A549 (cell line): ENCODE measurements around the gene RHBDL2. TPM values are rescaled to one million over a fixed set of nuclear protein-coding genes. Genes with fewer than 3 reads are reported as not detected.

Experiments used
- ATAC-seq, 2 experiments: fragments of 200-7000 bp in 1 of 2; fragments of >200 bp in 1 of 2; cut with Nextera tagmentation in 1 of 2; cut with Tn5 transposase in 1 of 2; 3 replicates each; pipeline versions ENCODE4 v1.8.0 to v1.9.1; 2018 to 2020; ENCODE audit warnings: mild to moderate bottlenecking in 1 of 2, moderate library complexity in 1 of 2
- CTCF ChIA-PET: fragments of 300-600 bp; sonication (Branson Sonifier 250); formaldehyde crosslinking; extraction: SDS; loops from one replicate; lab custom pipeline; 2021; ENCODE audit warnings: antibody characterized with exemption, inconsistent platforms; lab: Yijun Ruan, JAX
- POLR2A ChIA-PET: fragments of 350-600 bp; formaldehyde crosslinking; extraction: SDS; loops from one replicate; lab custom pipeline; 2021; ENCODE audit warnings: antibody characterized with exemption, inconsistent platforms; lab: Yijun Ruan, JAX
- DNase-seq, 2 experiments: peaks; one replicate each; pipeline versions ENCODE4 v3.0.0 to v3.0.0-alpha.2; 2011 to 2016; ENCODE audit warnings: low read depth in 1 of 2, low spot score in 1 of 2
- FAIRE-seq: peaks from 2 replicates; lab custom pipeline; 2011; peaks lifted over from hg19 to GRCh38; lab: Jason Lieb, UNC
- H3K27ac ChIP-seq, 2 experiments: fragments of >200 bp; sonication (Bioruptor Twin); formaldehyde crosslinking; 3 replicates each; pipeline ENCODE4 v1.5.1; 2016 to 2017
- H3K4me1 ChIP-seq: fragments of >200 bp; sonication (Bioruptor Twin); formaldehyde crosslinking; 3 replicates; pipeline ENCODE4 v1.6.1; 2016
- H3K4me2 ChIP-seq: fragments of >200 bp; sonication (Bioruptor Twin); formaldehyde crosslinking; 3 replicates; pipeline ENCODE4 v1.6.1; 2016
- H3K4me3 ChIP-seq: fragments of >200 bp; sonication (Bioruptor Twin); formaldehyde crosslinking; 3 replicates; pipeline ENCODE4 v1.5.1; 2016
- H3K9me3 ChIP-seq: fragments of >200 bp; sonication (Bioruptor Twin); formaldehyde crosslinking; 3 replicates; pipeline ENCODE4 v1.6.1; 2016
- BHLHE40 ChIP-seq: IDR thresholded peaks from 2 replicates; pipeline ENCODE4 v1.6.1; 2012; ENCODE audit warnings: low read depth, low read length, inconsistent platforms
- CBX2 ChIP-seq: fragments of 200-600 bp; sonication (generic); IDR thresholded peaks from 2 replicates; pipeline ENCODE4 v1.6.1; 2016; ENCODE audit warnings: low read depth, mild to moderate bottlenecking, borderline replicate concordance
- CHD2 ChIP-seq: fragments of 150-350 bp; IDR thresholded peaks from 2 replicates; pipeline ENCODE4 v1.6.1; 2014; ENCODE audit warnings: low read length; ENCODE audit not compliant: partially characterized antibody
- CHD4 ChIP-seq: fragments of 200-600 bp; sonication (generic); IDR thresholded peaks from 2 replicates; pipeline ENCODE4 v1.6.1; 2016; ENCODE audit warnings: antibody characterized with exemption, mild to moderate bottlenecking, borderline replicate concordance
- ESRRA ChIP-seq: fragments of 150-350 bp; IDR thresholded peaks from 2 replicates; pipeline ENCODE4 v1.6.1; 2014; ENCODE audit warnings: mild to moderate bottlenecking, low read length, borderline replicate concordance
- HEYL ChIP-seq: fragments of 250-450 bp; sonication (Bioruptor Pico); IDR thresholded peaks from 2 replicates; pipeline ENCODE4 v1.8.0; 2021; ENCODE audit warnings: mild to moderate bottlenecking, moderate library complexity
- HOXA7 ChIP-seq: fragments of 250-450 bp; sonication (Bioruptor Pico); IDR thresholded peaks from 2 replicates; pipeline ENCODE4 v1.5.0; 2020; ENCODE audit warnings: mild to moderate bottlenecking, moderate library complexity
- HOXB13 ChIP-seq: fragments of 250-450 bp; sonication (Bioruptor Pico); IDR thresholded peaks from 2 replicates; pipeline ENCODE4 v1.5.0; 2020; ENCODE audit warnings: low read depth, mild to moderate bottlenecking, moderate library complexity
- HOXB5 ChIP-seq: fragments of 250-450 bp; sonication (Bioruptor Pico); IDR thresholded peaks from 2 replicates; pipeline ENCODE4 v1.5.0; 2020; ENCODE audit warnings: mild to moderate bottlenecking, moderate library complexity
- JUN ChIP-seq, 2 experiments: fragments of >200 bp; sonication (Bioruptor Twin); formaldehyde crosslinking; IDR thresholded peaks; 2 replicates in 1 of 2; 3 replicates in 1 of 2; pipeline ENCODE4 v1.6.1; 2016 to 2017
- JUNB ChIP-seq: fragments of >200 bp; sonication (Bioruptor Twin); formaldehyde crosslinking; IDR thresholded peaks from 2 replicates; pipeline ENCODE4 v1.6.1; 2016
- MAFK ChIP-seq: fragments of 450-650 bp; IDR thresholded peaks from 2 replicates; pipeline ENCODE4 v1.6.1; 2014; ENCODE audit not compliant: partially characterized antibody
- MAZ ChIP-seq: fragments of 150-350 bp; IDR thresholded peaks from 2 replicates; pipeline ENCODE4 v1.6.1; 2014; ENCODE audit warnings: antibody characterized with exemption, low read depth, low read length, borderline replicate concordance
- MYC ChIP-seq: IDR thresholded peaks from 2 replicates; pipeline ENCODE4 v1.6.1; 2012; ENCODE audit warnings: mild to moderate bottlenecking, inconsistent platforms, low read length, improper control_type of control experiment, borderline replicate concordance
- NFE2L2 ChIP-seq: fragments of 150-350 bp; conservative IDR thresholded peaks from 2 replicates; pipeline ENCODE4 v1.6.1; 2014; ENCODE audit warnings: low read length
- NR3C1 ChIP-seq: fragments of >200 bp; sonication (Bioruptor Twin); formaldehyde crosslinking; IDR thresholded peaks from 3 replicates; pipeline ENCODE4 v1.6.1; 2017
- POLR2AphosphoS2 ChIP-seq: conservative IDR thresholded peaks from 2 replicates; pipeline ENCODE4 v1.6.1; 2012; ENCODE audit warnings: low read length, improper control_type of control experiment, inconsistent platforms
- RFX5 ChIP-seq: fragments of 450-650 bp; IDR thresholded peaks from 2 replicates; pipeline ENCODE4 v1.7.1; 2014; ENCODE audit warnings: antibody characterized with exemption, mild to moderate bottlenecking, moderate library complexity
- ZFP36 ChIP-seq: fragments of 450-650 bp; IDR thresholded peaks from 2 replicates; pipeline ENCODE4 v1.6.1; 2014; ENCODE audit warnings: borderline replicate concordance; ENCODE audit not compliant: partially characterized antibody
- ZSCAN20 ChIP-seq: fragments of 250-450 bp; sonication (Bioruptor Pico); IDR thresholded peaks from 2 replicates; pipeline ENCODE4 v1.8.0; 2022; ENCODE audit warnings: mild to moderate bottlenecking, moderate library complexity
- whole genome bisulfite sequencing: methylation state at CpG from one replicate; pipeline ENCODE4 v1.1.6; 2017; ENCODE audit errors: missing lambda C conversion rate; 5-methylcytosine and 5-hydroxymethylcytosine counted together
- polyA plus RNA-seq, 4 experiments: library from polyadenylated mRNA; depleted of rRNA in 3 of 4; stranded (reverse); fragments of >200 nt; fragmentation: RNase III in 1 of 4; extraction: RNeasy Plus Mini Kit Qiagen cat#74134 plus additional on column Dnase treatment in 1 of 4; gene quantifications; 2 replicates in 3 of 4; 3 replicates in 1 of 4; pipeline ENCODE4 v1.2.3, GENCODE V29; 2011 to 2017
- TF ChIP-seq, protein P1 (sequence below): fragments of >200 bp; sonication (Bioruptor Twin); formaldehyde crosslinking; IDR thresholded peaks from 3 replicates; pipeline ENCODE4 v1.5.1; 2016
- TF ChIP-seq, protein P2 (sequence below): IDR thresholded peaks from 2 replicates; pipeline ENCODE4 v1.6.1; 2012
- TF ChIP-seq, protein P3 (sequence below): fragments of >200 bp; sonication (Bioruptor Twin); formaldehyde crosslinking; IDR thresholded peaks from 2 replicates; pipeline ENCODE4 v1.6.1; 2016
- TF ChIP-seq, protein P4 (sequence below): fragments of 450-650 bp; IDR thresholded peaks from 2 replicates; pipeline ENCODE4 v1.6.1; 2014; ENCODE audit warnings: antibody characterized with exemption
- TF ChIP-seq, protein P5 (sequence below): fragments of 250-450 bp; sonication (Bioruptor Pico); IDR thresholded peaks from 2 replicates; pipeline ENCODE4 v1.5.0; 2020; ENCODE audit warnings: low read depth, mild to moderate bottlenecking, moderate library complexity
- TF ChIP-seq, protein P6 (sequence below): IDR thresholded peaks from 2 replicates; pipeline ENCODE4 v1.6.1; 2012

The RHBDL2 gene
- polyA plus RNA-seq, 2 of the 4 experiments (the other 2 are of a cell fraction) = 2.6 to 3.6 TPM

DNA sequence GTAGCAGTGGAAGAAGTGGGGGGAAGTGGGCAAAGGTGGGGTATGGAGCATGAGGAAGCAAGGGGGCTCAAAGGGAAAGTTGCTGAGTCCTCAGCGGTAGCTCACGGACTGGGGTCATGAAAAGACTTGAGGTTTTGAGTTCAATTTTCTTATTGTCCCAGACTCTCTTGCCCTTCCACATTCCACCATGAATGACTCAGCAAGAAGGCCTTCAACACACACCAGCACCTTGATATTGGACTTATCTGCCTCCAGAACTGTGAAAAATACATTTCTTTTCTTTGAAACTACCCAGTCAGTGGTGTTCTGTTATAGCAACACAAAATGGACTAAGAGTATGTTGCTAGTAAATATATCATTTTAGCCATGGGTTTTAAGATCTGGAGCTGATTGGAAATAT, 17.3 kb upstream of the RHBDL2 start:
- ATAC-seq (peak in 1 of 2 experiments; percentile 56; a peak in 3 of 6 replicates), FAIRE-seq (no peak), DNase-seq (no peak)
- Histone ChIP-seq H3K4me1 (peaks cover 28% of the 10 kb centered on the region), H3K9me3 (no peaks in the 10 kb centered on the region), H3K4me3 (no peak overlapping the region), H3K4me2 (peak overlapping the region; percentile 37; the same call in 1 of the 3 replicates), H3K27ac (peak overlapping the region; percentile 66 to 74; a peak in 5 of 6 replicates)
- POLR2A ChIA-PET = interaction anchor here (0.7 kb wide), 1 partner anchor 174 kb away, joined by 6 read pairs; no protein-coding TSS in a partner anchor
- WGBS = 90% methylated on average over 2 of the region's 2 CpGs
- CTCF ChIA-PET = no interaction called here
- TF ChIP-seq NFE2L2 = peak; percentile 67
- peak; percentile 70 for TF ChIP-seq MAFK
- TF ChIP-seq HOXB5 (CRISPR knock-in tag) = no peak

DNA sequence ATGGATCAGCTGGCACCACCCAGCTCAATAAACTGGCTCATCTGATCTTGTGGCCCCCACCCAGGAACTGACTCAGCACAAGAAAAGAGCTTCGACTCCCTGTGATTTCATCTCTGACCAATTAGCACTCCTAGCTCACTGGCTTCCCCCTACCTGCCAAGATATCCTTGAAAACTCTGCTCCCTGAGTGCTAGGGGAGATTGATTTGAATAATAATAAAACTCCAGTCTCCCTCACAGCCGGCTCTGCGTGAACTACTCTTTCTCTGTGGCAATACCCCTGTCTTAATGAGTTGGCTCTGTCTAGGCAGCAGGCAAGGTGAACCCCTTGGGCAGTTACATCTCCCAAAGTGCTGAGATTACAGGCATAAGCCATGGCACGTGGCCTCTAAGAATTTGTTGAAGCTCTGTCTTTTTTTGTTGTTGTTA, 11.8 kb upstream of the RHBDL2 start:
- ATAC-seq = no peak
- no peak overlapping the region for H3K4me3 ChIP-seq
- ChIA-PET CTCF (no interaction called here), POLR2A (no interaction called here)
- FAIRE-seq = no peak
- 62% methylated on average over 4 of the region's 4 CpGs for WGBS
- no peak overlapping the region for H3K4me2 ChIP-seq
- peak overlapping the region in 1 of 2 experiments; percentile 14; a peak in 1 of 6 replicates for H3K27ac ChIP-seq
- DNase-seq = no peak
- TF ChIP-seq CHD4 (no peak), NR3C1 (no peak), BHLHE40 (no peak), RFX5 (no peak), MAZ (no peak), JUNB (no peak), HEYL (CRISPR knock-in tag) (no peak), CBX2 (no peak), HOXB13 (CRISPR knock-in tag) (no peak)
- TF ChIP-seq, protein P1, sequence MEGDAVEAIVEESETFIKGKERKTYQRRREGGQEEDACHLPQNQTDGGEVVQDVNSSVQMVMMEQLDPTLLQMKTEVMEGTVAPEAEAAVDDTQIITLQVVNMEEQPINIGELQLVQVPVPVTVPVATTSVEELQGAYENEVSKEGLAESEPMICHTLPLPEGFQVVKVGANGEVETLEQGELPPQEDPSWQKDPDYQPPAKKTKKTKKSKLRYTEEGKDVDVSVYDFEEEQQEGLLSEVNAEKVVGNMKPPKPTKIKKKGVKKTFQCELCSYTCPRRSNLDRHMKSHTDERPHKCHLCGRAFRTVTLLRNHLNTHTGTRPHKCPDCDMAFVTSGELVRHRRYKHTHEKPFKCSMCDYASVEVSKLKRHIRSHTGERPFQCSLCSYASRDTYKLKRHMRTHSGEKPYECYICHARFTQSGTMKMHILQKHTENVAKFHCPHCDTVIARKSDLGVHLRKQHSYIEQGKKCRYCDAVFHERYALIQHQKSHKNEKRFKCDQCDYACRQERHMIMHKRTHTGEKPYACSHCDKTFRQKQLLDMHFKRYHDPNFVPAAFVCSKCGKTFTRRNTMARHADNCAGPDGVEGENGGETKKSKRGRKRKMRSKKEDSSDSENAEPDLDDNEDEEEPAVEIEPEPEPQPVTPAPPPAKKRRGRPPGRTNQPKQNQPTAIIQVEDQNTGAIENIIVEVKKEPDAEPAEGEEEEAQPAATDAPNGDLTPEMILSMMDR = no peak
- TF ChIP-seq, protein P2, sequence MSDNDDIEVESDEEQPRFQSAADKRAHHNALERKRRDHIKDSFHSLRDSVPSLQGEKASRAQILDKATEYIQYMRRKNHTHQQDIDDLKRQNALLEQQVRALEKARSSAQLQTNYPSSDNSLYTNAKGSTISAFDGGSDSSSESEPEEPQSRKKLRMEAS = no peak
- TF ChIP-seq, protein P3, sequence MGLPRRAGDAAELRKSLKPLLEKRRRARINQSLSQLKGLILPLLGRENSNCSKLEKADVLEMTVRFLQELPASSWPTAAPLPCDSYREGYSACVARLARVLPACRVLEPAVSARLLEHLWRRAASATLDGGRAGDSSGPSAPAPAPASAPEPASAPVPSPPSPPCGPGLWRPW = no peak
- TF ChIP-seq, protein P4, sequence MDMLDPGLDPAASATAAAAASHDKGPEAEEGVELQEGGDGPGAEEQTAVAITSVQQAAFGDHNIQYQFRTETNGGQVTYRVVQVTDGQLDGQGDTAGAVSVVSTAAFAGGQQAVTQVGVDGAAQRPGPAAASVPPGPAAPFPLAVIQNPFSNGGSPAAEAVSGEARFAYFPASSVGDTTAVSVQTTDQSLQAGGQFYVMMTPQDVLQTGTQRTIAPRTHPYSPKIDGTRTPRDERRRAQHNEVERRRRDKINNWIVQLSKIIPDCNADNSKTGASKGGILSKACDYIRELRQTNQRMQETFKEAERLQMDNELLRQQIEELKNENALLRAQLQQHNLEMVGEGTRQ = no peak
- TF ChIP-seq, protein P5, sequence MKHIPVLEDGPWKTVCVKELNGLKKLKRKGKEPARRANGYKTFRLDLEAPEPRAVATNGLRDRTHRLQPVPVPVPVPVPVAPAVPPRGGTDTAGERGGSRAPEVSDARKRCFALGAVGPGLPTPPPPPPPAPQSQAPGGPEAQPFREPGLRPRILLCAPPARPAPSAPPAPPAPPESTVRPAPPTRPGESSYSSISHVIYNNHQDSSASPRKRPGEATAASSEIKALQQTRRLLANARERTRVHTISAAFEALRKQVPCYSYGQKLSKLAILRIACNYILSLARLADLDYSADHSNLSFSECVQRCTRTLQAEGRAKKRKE (CRISPR knock-in tag) = no peak
- no peaks in the 10 kb centered on the region for H3K9me3 ChIP-seq
- no peaks in the 10 kb centered on the region; the same call in 2 of the 3 replicates for H3K4me1 ChIP-seq

DNA sequence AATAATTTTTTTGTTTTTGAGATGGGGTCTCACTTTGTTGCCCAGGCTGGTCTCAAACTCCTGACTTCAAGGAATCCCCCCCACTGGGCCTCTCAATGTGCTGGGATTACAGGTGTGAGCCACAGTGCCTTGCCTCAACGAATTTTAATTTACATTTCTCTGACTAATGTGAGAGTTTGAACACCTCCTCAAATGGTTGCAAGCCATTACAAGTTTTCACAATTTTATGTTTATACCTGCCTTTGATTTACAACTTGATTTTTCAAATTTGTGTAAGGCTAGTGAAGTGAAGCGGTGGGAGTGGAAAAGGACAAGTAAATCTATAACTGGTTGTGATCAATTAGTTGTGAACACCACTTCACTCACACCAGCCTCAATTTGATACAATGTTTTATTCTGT, 8.9 kb upstream of the RHBDL2 start:
- Histone ChIP-seq H3K4me3 (no peak overlapping the region), H3K4me1 (no peaks in the 10 kb centered on the region), H3K27ac (no peak overlapping the region), H3K9me3 (no peaks in the 10 kb centered on the region), H3K4me2 (no peak overlapping the region)
- ChIA-PET CTCF (no interaction called here), POLR2A (no interaction called here)
- DNase-seq (no peak), FAIRE-seq (no peak), ATAC-seq (no peak)
- 36% methylated on average over 2 of the region's 2 CpGs for WGBS
- TF ChIP-seq JUN (IDR thresholded peaks at IDR 0.05) = no peak
- no peak for TF ChIP-seq MAZ
- TF ChIP-seq, protein P6, sequence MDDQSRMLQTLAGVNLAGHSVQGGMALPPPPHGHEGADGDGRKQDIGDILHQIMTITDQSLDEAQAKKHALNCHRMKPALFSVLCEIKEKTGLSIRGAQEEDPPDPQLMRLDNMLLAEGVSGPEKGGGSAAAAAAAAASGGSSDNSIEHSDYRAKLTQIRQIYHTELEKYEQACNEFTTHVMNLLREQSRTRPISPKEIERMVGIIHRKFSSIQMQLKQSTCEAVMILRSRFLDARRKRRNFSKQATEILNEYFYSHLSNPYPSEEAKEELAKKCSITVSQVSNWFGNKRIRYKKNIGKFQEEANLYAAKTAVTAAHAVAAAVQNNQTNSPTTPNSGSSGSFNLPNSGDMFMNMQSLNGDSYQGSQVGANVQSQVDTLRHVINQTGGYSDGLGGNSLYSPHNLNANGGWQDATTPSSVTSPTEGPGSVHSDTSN = no peak
- TF ChIP-seq CHD2 = no peak
- TF ChIP-seq MYC = no peak
- TF ChIP-seq HOXA7 (CRISPR knock-in tag) = no peak
- no peak for TF ChIP-seq HEYL (CRISPR knock-in tag)
- TF ChIP-seq ZSCAN20 (CRISPR knock-in tag) = no peak
- TF ChIP-seq POLR2AphosphoS2 = no peak
- TF ChIP-seq ZFP36 = no peak
- TF ChIP-seq, protein P1 = no peak
- TF ChIP-seq ESRRA = no peak
